ENCODE measurements around the gene RGS2. TPM values are rescaled to one million over a fixed set of nuclear protein-coding genes. Genes with fewer than 3 reads are reported as not detected.

RGS2 gene
- total RNA-seq, 1 experiment from 2014 or later = 4.7 TPM

DNA sequence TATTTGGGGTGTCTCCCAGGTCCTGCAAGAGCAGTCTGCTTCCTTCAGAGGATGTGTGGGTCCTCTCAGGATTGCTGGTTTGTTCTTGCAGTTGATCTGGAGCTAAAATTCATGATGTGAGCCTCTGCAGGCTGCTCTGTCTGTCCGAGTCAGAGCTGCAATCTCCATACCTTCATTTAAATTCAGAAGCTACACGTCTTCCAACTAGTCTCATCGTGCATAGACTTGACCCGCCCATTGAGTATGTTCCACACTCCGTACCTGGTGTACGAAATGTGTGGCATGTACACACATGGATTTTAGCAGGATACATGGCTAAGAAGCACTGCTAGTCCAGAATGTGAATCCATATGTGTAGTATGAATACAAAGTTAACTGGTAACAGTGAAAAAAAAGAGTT lies 25.0 kb upstream of the RGS2 start:
- DNase-seq (ENCODE audit: low read depth in 1 of 2, low spot score in 2 of 2) = no peak
- Histone ChIP-seq H3K9me3 (replicated peaks) (no peaks in the 10 kb centered on the region), H3K4me3 (no peak overlapping the region), H3K4me1 (replicated peaks) (no peaks in the 10 kb centered on the region), H3K27me3 (replicated peaks) (0 out of 2 replicates have a peak, but pooled peaks cover 5% of the 10 kb centered on the region), H3K27ac (no peak overlapping the region), H3K36me3 (no peaks in the 10 kb centered on the region)

- Histone ChIP-seq H3K9me3 (replicated peaks) (no peaks in the 10 kb centered on the region), H3K36me3 (no peaks in the 10 kb centered on the region), H3K4me1 (replicated peaks) (no peaks in the 10 kb centered on the region), H3K4me3 (no peak overlapping the region), H3K27me3 (replicated peaks) (0 out of 2 replicates have a peak, but pooled peaks cover 5% of the 10 kb centered on the region), H3K27ac (no peak overlapping the region)
- DNase-seq (ENCODE audit: low read depth in 1 of 2, low spot score in 2 of 2) = no peak
These were observed 24.4 kb upstream of the RGS2 start for GRCh38 chr1:192784397-192784796.

DNA sequence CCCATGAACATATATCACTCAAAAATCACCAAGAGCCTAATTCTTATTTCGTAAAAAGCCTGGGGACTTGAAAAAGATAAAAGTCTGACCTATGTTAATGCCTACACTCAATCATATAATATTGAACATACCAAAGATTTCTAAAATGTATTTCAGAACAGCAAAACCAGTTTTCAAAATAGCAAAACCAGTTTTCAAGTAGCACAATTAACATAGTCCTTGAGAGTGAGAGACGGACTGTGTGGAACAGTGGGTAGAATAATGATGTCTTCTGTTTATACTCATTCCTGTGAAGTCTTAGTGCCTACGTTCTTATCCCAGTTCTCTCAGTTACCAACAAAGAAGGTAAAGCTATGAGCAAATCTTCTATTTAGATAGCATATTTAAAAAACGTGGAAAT lies 22.3 kb upstream of the RGS2 start:
- DNase-seq (ENCODE audit: low read depth in 1 of 2, low spot score in 2 of 2) = no peak
- Histone ChIP-seq H3K27me3 (replicated peaks) (0 out of 2 replicates have a peak, but pooled peaks cover 5% of the 10 kb centered on the region), H3K36me3 (no peaks in the 10 kb centered on the region), H3K9me3 (replicated peaks) (no peaks in the 10 kb centered on the region), H3K27ac (no peak overlapping the region), H3K4me3 (no peak overlapping the region), H3K4me1 (replicated peaks) (no peaks in the 10 kb centered on the region)

DNA sequence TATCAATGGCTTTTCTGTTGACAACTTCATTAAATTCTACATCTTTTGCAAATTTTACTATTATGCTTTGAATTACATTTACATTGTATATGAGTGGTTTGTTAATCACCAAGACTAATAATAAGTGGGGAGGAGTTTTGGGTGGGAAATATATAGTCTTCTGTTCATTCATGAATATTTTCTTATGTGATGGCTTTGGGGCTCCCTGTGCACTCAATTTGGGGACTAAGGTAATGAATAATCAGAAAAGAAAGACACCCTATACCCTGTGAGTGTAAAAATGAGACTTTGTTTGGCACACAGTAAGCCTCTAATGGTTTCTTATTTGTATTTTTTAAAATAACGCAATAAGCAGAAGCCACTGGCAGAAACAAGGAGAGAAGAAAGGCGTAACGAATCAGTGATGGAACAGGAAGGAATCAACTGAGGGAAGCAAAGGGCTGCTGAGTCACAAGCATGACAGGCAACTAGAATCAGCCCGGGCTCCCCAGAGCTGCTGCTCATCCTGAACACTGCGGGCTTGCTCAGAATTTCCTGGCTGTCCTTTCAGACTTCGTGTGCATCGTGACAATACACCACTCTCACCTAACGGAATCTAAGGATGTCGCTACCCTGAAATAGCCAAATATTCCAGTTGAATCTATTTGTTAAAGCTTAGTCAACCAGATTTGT lies 20.8 kb upstream of the RGS2 start:
- 0 out of 2 replicates have a peak, but pooled peaks cover 5% of the 10 kb centered on the region for H3K27me3 ChIP-seq (replicated peaks)
- no peaks in the 10 kb centered on the region for H3K4me1 ChIP-seq (replicated peaks)
- H3K9me3 ChIP-seq (replicated peaks) = no peaks in the 10 kb centered on the region
- H3K4me3 ChIP-seq = no peak overlapping the region
- no peak overlapping the region for H3K27ac ChIP-seq
- H3K36me3 ChIP-seq = no peaks in the 10 kb centered on the region
- peak in 1 of 2 experiments; percentile 10 for DNase-seq (ENCODE audit: low read depth in 1 of 2, low spot score in 2 of 2)

- H3K4me3 ChIP-seq = no peak overlapping the region
- 0 out of 2 replicates have a peak, but pooled peaks cover under 1% of the 10 kb centered on the region for H3K27me3 ChIP-seq (replicated peaks)
- no peak for DNase-seq (ENCODE audit: low read depth in 1 of 2, low spot score in 2 of 2)
- no peaks in the 10 kb centered on the region for H3K4me1 ChIP-seq (replicated peaks)
- H3K36me3 ChIP-seq = no peaks in the 10 kb centered on the region
- no peaks in the 10 kb centered on the region for H3K9me3 ChIP-seq (replicated peaks)
- H3K27ac ChIP-seq = no peak overlapping the region
These were observed 19.0 kb upstream of the RGS2 start for GRCh38 chr1:192789871-192790270.

GRCh38 chr1:192792628-192793027 lies 16.2 kb upstream of the RGS2 start:
- Histone ChIP-seq H3K4me1 (replicated peaks) (no peaks in the 10 kb centered on the region), H3K4me3 (no peak overlapping the region), H3K27me3 (replicated peaks) (no peaks in the 10 kb centered on the region), H3K36me3 (no peaks in the 10 kb centered on the region), H3K27ac (no peak overlapping the region), H3K9me3 (replicated peaks) (no peaks in the 10 kb centered on the region)
- no peak for DNase-seq (ENCODE audit: low read depth in 1 of 2, low spot score in 2 of 2)

DNA sequence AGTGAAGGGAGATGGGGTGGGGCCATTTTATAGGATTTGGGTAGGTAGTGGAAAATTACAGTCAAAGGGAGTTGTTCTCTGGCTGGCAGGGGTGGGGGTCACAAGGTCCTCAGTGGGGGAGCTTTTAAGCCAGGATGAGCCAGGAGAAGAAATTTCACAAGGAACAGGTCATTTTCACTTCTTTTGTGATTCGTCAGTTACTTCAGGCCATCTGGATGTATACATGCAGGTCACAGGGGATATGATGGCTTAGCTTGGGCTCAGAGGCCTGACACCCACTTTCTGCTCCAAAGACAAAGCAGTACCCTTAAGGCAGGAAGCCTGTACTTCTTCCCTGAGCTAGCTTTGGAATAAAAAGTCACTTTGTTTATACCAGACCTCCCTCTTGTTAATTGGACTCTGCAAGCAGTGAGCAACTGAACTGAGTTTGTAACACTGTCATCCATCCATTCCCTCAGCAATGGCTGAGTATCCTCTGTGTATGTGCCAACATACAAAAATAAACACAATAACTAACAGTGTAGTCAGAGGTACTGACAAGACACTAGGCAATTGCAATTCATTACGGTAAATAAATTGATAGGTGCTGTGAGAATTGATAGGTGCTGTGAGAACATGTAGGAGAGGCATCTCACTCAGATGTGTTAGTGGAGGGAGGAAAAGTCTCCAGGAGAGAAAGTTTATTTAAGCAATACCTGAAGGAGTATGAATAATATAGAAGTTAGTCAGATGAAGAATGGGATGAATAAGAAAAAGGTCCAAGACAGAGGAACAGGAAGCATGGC lies 14.7 kb upstream of the RGS2 start:
- no peaks in the 10 kb centered on the region for H3K9me3 ChIP-seq (replicated peaks)
- no peak overlapping the region for H3K4me3 ChIP-seq
- no peak overlapping the region for H3K27ac ChIP-seq
- H3K4me1 ChIP-seq (replicated peaks) = no peaks in the 10 kb centered on the region
- no peaks in the 10 kb centered on the region for H3K36me3 ChIP-seq
- no peaks in the 10 kb centered on the region for H3K27me3 ChIP-seq (replicated peaks)
- no peak for DNase-seq (ENCODE audit: low read depth in 1 of 2, low spot score in 2 of 2)

GRCh38 chr1:192794768-192795035 lies 14.1 kb upstream of the RGS2 start:
- Histone ChIP-seq H3K36me3 (no peaks in the 10 kb centered on the region), H3K27ac (no peak overlapping the region), H3K27me3 (replicated peaks) (no peaks in the 10 kb centered on the region), H3K4me3 (no peak overlapping the region), H3K4me1 (replicated peaks) (no peaks in the 10 kb centered on the region), H3K9me3 (replicated peaks) (no peaks in the 10 kb centered on the region)
- DNase-seq (ENCODE audit: low read depth in 1 of 2, low spot score in 2 of 2) = no peak

DNA sequence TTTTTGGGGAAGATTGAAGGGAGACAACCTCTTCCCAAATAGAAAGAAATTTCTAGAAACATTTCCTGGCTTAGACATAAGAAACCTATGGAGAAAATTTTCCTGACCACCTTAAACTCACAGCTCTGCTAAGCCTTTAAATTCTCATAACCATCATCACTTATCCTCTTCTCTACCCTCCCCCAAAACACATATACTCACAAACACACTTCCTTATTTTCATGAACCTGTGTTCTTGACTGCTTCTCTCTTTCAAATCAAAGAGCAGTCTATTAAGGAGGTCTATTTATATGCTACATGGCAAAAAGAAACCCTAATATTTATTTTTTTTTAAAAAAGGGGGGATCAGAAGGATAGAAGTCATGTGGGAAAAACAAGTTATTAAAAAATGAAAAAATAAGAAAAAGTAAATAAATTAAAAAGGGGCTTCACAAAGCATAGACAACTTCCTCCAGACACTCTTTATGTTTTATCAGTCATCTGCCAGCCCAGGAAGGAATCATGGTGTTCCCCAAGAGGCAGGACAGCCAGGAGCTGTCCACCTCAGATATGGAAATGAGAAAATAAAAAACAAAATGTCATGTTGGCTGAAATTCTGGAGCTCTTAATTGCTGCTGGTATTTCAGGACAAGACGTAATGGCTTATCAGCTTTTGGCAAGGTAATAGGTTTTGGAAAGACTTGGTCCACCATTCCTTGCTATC lies 12.8 kb upstream of the RGS2 start:
- no peak for DNase-seq (ENCODE audit: low read depth in 1 of 2, low spot score in 2 of 2)
- Histone ChIP-seq H3K27me3 (replicated peaks) (no peaks in the 10 kb centered on the region), H3K36me3 (no peaks in the 10 kb centered on the region), H3K9me3 (replicated peaks) (no peaks in the 10 kb centered on the region), H3K4me1 (replicated peaks) (no peaks in the 10 kb centered on the region), H3K27ac (no peak overlapping the region), H3K4me3 (no peak overlapping the region)

DNA sequence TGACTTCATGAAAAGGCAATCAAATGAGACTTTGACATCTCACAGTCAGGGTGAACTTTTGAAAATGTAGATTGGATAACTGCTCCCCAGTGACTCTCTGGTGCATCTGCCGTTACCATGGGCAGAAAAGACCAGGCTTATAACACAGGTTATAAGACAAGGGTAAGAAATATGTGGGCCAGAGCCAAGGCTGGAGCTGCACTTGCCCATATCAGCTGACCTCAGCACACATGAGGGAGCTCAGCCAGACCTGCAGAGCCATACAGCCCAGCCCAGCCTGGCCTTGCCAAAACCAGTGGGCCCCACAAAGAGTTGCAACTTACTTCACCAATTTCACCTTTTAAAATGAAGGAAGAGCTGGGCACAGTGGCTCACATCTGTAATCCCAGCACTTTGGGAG lies 11.7 kb upstream of the RGS2 start:
- Histone ChIP-seq H3K36me3 (no peaks in the 10 kb centered on the region), H3K9me3 (replicated peaks) (no peaks in the 10 kb centered on the region), H3K27me3 (replicated peaks) (no peaks in the 10 kb centered on the region), H3K27ac (no peak overlapping the region), H3K4me3 (no peak overlapping the region), H3K4me1 (replicated peaks) (no peaks in the 10 kb centered on the region)
- DNase-seq (ENCODE audit: low read depth in 1 of 2, low spot score in 2 of 2) = no peak

GRCh38 chr1:192797891-192798290 lies 10.9 kb upstream of the RGS2 start:
- Histone ChIP-seq H3K9me3 (replicated peaks) (no peaks in the 10 kb centered on the region), H3K4me3 (no peak overlapping the region), H3K27ac (no peak overlapping the region), H3K27me3 (replicated peaks) (no peaks in the 10 kb centered on the region), H3K4me1 (replicated peaks) (no peaks in the 10 kb centered on the region), H3K36me3 (no peaks in the 10 kb centered on the region)
- DNase-seq (ENCODE audit: low read depth in 1 of 2, low spot score in 2 of 2) = no peak

- no peak overlapping the region for H3K27ac ChIP-seq
These were observed 7.4 kb upstream of the RGS2 start for GRCh38 chr1:192801451-192801850.

GRCh38 chr1:192802406-192802805 lies 6.4 kb upstream of the RGS2 start:
- no peak for DNase-seq (ENCODE audit: low read depth in 1 of 2, low spot score in 2 of 2)
- Histone ChIP-seq H3K27ac (no peak overlapping the region), H3K9me3 (replicated peaks) (no peaks in the 10 kb centered on the region), H3K27me3 (replicated peaks) (no peaks in the 10 kb centered on the region), H3K36me3 (no peaks in the 10 kb centered on the region), H3K4me3 (no peak overlapping the region), H3K4me1 (replicated peaks) (peaks cover 5% of the 10 kb centered on the region)

More at GRCh38 chr1:192801451-192801850, 7.4 kb upstream of the RGS2 start:
- Histone ChIP-seq H3K4me1 (replicated peaks) (no peaks in the 10 kb centered on the region), H3K27me3 (replicated peaks) (no peaks in the 10 kb centered on the region), H3K9me3 (replicated peaks) (no peaks in the 10 kb centered on the region), H3K4me3 (no peak overlapping the region), H3K36me3 (no peaks in the 10 kb centered on the region)
- DNase-seq (ENCODE audit: low read depth in 1 of 2, low spot score in 2 of 2) = no peak

GRCh38 chr1:192803501-192803900 lies 5.3 kb upstream of the RGS2 start:
- Histone ChIP-seq H3K36me3 (no peaks in the 10 kb centered on the region), H3K27ac (no peak overlapping the region), H3K9me3 (replicated peaks) (no peaks in the 10 kb centered on the region), H3K4me1 (replicated peaks) (peaks cover 16% of the 10 kb centered on the region), H3K27me3 (replicated peaks) (no peaks in the 10 kb centered on the region), H3K4me3 (no peak overlapping the region)
- no peak for DNase-seq (ENCODE audit: low read depth in 1 of 2, low spot score in 2 of 2)

All from SJSA1 (cell line).